ENCODE measurements around the gene FBXW5. TPM values are rescaled to one million over a fixed set of nuclear protein-coding genes. Genes with fewer than 3 reads are reported as not detected.

The FBXW5 gene
- total RNA-seq, 1 experiment from 2014 or later = 70.5 TPM

- ATAC-seq = no peak
- ChIA-PET POLR2A (no interaction called here), CTCF (no interaction called here)
- no peak overlapping the region for H3K27ac Mint-ChIP-seq
- H3K4me3 Mint-ChIP-seq = no peak overlapping the region
- TF ChIP-seq FOXJ3 (CRISPR knock-in tag; IDR thresholded peaks at IDR 0.05; ENCODE audit: borderline replicate concordance) = no peak
- TF ChIP-seq ZNF317 (CRISPR knock-in tag; IDR thresholded peaks at IDR 0.05; ENCODE audit: borderline replicate concordance, low read depth) = no peak
- TF ChIP-seq ZNF232 (CRISPR knock-in tag; IDR thresholded peaks at IDR 0.05) = no peak
- TF ChIP-seq IRF2 (CRISPR knock-in tag; IDR thresholded peaks at IDR 0.05; ENCODE audit: borderline replicate concordance, low read depth) = no peak
- TF ChIP-seq JUN (CRISPR knock-in tag; IDR thresholded peaks at IDR 0.05) = no peak
- TF ChIP-seq FOXK1 (CRISPR knock-in tag; IDR thresholded peaks at IDR 0.05) = no peak
- no peak for TF ChIP-seq KAT7 (CRISPR knock-in tag; IDR thresholded peaks at IDR 0.05; ENCODE audit: borderline replicate concordance)
- TF ChIP-seq STAT6 (CRISPR knock-in tag; conservative IDR thresholded peaks at IDR 0.05; ENCODE audit: low read depth) = no peak
- no peak for TF ChIP-seq SOX15 (CRISPR knock-in tag; IDR thresholded peaks at IDR 0.05)
- no peak for TF ChIP-seq CREM (CRISPR knock-in tag; IDR thresholded peaks at IDR 0.05)
- TF ChIP-seq IRF1 (CRISPR knock-in tag; IDR thresholded peaks at IDR 0.05) = no peak
- no peak for TF ChIP-seq HMGXB4 (CRISPR knock-in tag; IDR thresholded peaks at IDR 0.05)
- TF ChIP-seq ZBTB43 (CRISPR knock-in tag; IDR thresholded peaks at IDR 0.05) = no peak
- no peak for TF ChIP-seq USF2 (CRISPR knock-in tag; IDR thresholded peaks at IDR 0.05)
- TF ChIP-seq NFATC4 (CRISPR knock-in tag; IDR thresholded peaks at IDR 0.05) = no peak
- no peak for TF ChIP-seq OVOL2 (CRISPR knock-in tag; IDR thresholded peaks at IDR 0.05; ENCODE audit: borderline replicate concordance)
- no peak for TF ChIP-seq RORB (CRISPR knock-in tag; IDR thresholded peaks at IDR 0.05)
- TF ChIP-seq AR (CRISPR knock-in tag; IDR thresholded peaks at IDR 0.05) = no peak
- H3K27me3 Mint-ChIP-seq (ENCODE audit: low read depth) = no peaks in the 10 kb centered on the region
- no peaks in the 10 kb centered on the region for H3K9me3 Mint-ChIP-seq
- DNase-seq (ENCODE audit: low spot score) = no peak
- peaks cover 55% of the 10 kb centered on the region for H3K36me3 Mint-ChIP-seq
- no peaks in the 10 kb centered on the region for H3K4me1 Mint-ChIP-seq
Observed at GRCh38 chr9:136920069-136920468, 24.5 kb downstream of the FBXW5 start.

Measured in WTC11 (cell line).